Heart left ventricle (tissue), 16 donors: ENCODE results near the gene TNFRSF8. TPM values are rescaled to one million over a fixed set of nuclear protein-coding genes. Genes with fewer than 3 reads are reported as not detected.
A peak's percentile ranks its signal among the peaks of the same experiment; 100 is the strongest.

Experiments
- ATAC-seq, 4 donors: fragments of 200-7000 bp; cut with Tn5 transposase; one replicate each; pipeline ENCODE4 v1.9.1; 2020 to 2022; ENCODE audit warnings: moderate library complexity in 4 of 4, mild to moderate bottlenecking in 3 of 4, moderate number of reproducible peaks in 1 of 4
- DNase-seq, 5 donors: peaks; one replicate each; pipeline ENCODE4 v3.0.0-alpha.2; 2020
- H3K27ac ChIP-seq, 12 donors: fragments of 200-600 bp; sonication (generic) in 4 of 12; one replicate each; pipeline versions ENCODE4 v1.5.0 to v1.8.0; 2016 to 2022; ENCODE audit warnings: mild to moderate bottlenecking in 2 of 12
- H3K27me3 ChIP-seq, 9 donors: fragments of 200-600 bp; sonication (generic) in 2 of 9; one replicate each; pipeline versions ENCODE4 v1.5.1 to v1.8.0; 2016 to 2022; ENCODE audit warnings: mild to moderate bottlenecking in 3 of 9
- H3K36me3 ChIP-seq, 9 donors: fragments of 200-600 bp; sonication (generic) in 2 of 9; one replicate each; pipeline versions ENCODE4 v1.5.0 to v1.8.0; 2018 to 2022; ENCODE audit warnings: mild to moderate bottlenecking in 2 of 9
- H3K4me1 ChIP-seq, 12 donors: fragments of 200-600 bp; sonication (generic) in 4 of 12; one replicate each; pipeline versions ENCODE4 v1.5.0 to v1.8.0; 2016 to 2022; ENCODE audit warnings: mild to moderate bottlenecking in 3 of 12
- H3K4me3 ChIP-seq, 12 donors: fragments of 200-600 bp; sonication (generic) in 4 of 12; one replicate each; pipeline versions ENCODE4 v1.5.0 to v1.8.0; 2017 to 2022; ENCODE audit warnings: mild to moderate bottlenecking in 9 of 12, moderate library complexity in 4 of 12
- H3K9me3 ChIP-seq, 12 donors: fragments of 200-600 bp; sonication (generic) in 4 of 12; one replicate each; pipeline versions ENCODE4 v1.5.0 to v1.8.0; 2016 to 2022; ENCODE audit warnings: mild to moderate bottlenecking in 1 of 12
- POLR2A ChIP-seq, 2 donors: fragments of 450-650 bp; IDR thresholded peaks; one replicate each; pipeline ENCODE4 v1.6.1; 2017; ENCODE audit warnings: antibody characterized with exemption in 2 of 2, mild to moderate bottlenecking in 2 of 2, moderate library complexity in 2 of 2
- WGBS, 4 donors: extraction: QIAGEN DNeasy Blood & Tissue Kit in 2 of 4; methylation state at CpG; one replicate each; pipeline versions ENCODE4 v1.1.5 to v1.1.7; 2013 to 2018; 5-methylcytosine and 5-hydroxymethylcytosine counted together
- intact Hi-C, 10 donors: fragments of 100-400 bp; cut with DNase I; formaldehyde crosslinking; loops; one replicate each; pipeline versions ENCODE4 v1.11.1 to v1.14.2; 2022
- polyA plus RNA-seq, 2 donors: library from polyadenylated mRNA; stranded (reverse); fragments of 200-250 nt; gene quantifications; one replicate each; pipeline ENCODE4 v1.2.3, GENCODE V29; 2013
- total RNA-seq, 9 donors: library from RNA; depleted of rRNA in 2 of 9; stranded (reverse); fragments of >200 nt in 2 of 9; fragmentation: NEBNext Ultra II Directional in 3 of 9; extraction: Animal tissue kit (Norgen Biotek cat#: 25700) in 3 of 9; gene quantifications; one replicate each; pipeline versions ENCODE4 v1.1.0 to v1.2.4, GENCODE V29; 2016 to 2023
- TF ChIP-seq, protein P1 (sequence below), 12 donors: fragments of 200-600 bp; sonication (generic) in 4 of 12; IDR thresholded peaks; one replicate each; pipeline versions ENCODE4 v1.5.0 to v1.8.0; 2018 to 2022; ENCODE audit warnings: antibody characterized with exemption in 12 of 12, mild to moderate bottlenecking in 5 of 12
- donor health status: ischemic (EF 13 %, LVEDD 7.1; RV severe dilation, severe dysfunction).
- donor health status: healthy with polysubstance abuse.
- donor health status: DM: no; HTN: yes; CAD: no.
- donor health status: DM: no; HTN: no; CAD: no.
- donor health status: ischemic (EF 25% LVEDD 6.9; RV normal size, moderate dysfunction).
- donor health status: ischemic (EF 25% LVEDD 5.7; RV mildly dilated, moderate dysfunction).
- donor health status: healthy.
- donor health status: DM: yes; HTN: yes; CAD: no.
- donor health status: ischemic (EF 35%, LVEDD 5.7; RV mildly dilated, moderate dysfunction).
- donor health status: nonischemic (EF 11% LVEDD 7.7; RV severe dilation, severe dysfunction).
- donor health status: DM: yes; HTN: yes; CAD: no.
- donor health status: PGD.
- donor health status: ischemic (EF 29% LVEDD 5.4; RV normal size, mild dysfunction).
- donor health status: nonischemic (EF 23%, LVEDD 6.1; RV moderate dilation, normal function).

Gene TNFRSF8
- total and polyA plus RNA-seq, 11 donors = 0.51 to 4.5 (median 0.76) TPM

DNA sequence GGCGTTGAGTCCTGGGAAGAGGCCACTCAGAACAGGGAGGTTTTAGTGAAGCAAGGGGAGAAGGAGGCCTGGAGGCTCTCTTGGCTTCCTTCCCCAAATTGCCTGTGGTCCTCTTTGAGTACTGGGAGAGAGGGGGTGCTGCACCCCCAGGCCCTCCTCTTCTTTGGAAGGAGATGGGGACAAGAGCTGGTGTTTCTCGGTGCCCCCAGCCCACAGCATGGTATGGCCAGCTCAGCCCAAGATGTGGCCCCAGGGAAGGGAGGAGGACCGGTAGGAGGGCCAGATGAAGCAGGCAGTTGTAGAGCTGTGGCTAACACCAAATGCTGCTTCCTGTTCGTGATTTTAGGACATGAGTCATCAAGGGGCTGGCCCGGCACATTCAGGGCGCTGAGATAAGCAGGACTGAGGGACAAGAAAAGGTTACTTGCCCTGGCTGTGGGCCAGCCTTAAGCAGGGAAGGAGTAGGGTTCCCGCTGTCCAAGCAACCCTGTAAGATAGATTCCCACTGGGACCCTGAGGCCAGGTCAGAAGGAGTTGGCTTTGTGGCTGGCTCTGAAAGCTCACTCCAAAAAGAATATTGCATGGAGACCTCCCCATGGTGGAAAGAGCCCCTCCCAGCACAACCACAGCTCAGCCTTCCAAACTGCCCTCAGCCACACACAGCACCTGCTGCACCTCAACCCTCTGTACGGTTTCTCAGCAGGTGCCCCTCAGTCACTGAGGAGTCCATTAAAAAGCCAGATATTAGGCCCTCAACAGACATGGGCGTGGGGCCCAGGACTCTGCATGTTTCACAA lies 98.8 kb downstream of the TNFRSF8 start:
- WGBS, 4 donors = 19 to 27% (median 24%) methylated on average over 8 to 9 of the region's 9 CpGs
- no peaks in the 10 kb centered on the region for H3K36me3 ChIP-seq
- ATAC-seq (peak; percentile 92 to 98 (median 97)), DNase-seq (peak; percentile 92 to 97 (median 94))
- H3K9me3 ChIP-seq = no peaks in the 10 kb centered on the region
- H3K4me3 ChIP-seq = peak overlapping the region in 3 of 12 donors; percentile 7 to 20 (median 17)
- H3K4me1 ChIP-seq = peaks cover 7 to 99% (median 23%) of the 10 kb centered on the region in 12 donors
- intact Hi-C loops = loop anchor here in 1 of 10 donors (5.0 kb wide), 1 partner anchor 35 kb away; no protein-coding TSS in a partner anchor
- H3K27ac ChIP-seq = peak overlapping the region; percentile 61 to 97 (median 80)
- peaks cover 0 to 3% (median 0%) of the 10 kb centered on the region in 9 donors for H3K27me3 ChIP-seq
- TF ChIP-seq, protein P1, sequence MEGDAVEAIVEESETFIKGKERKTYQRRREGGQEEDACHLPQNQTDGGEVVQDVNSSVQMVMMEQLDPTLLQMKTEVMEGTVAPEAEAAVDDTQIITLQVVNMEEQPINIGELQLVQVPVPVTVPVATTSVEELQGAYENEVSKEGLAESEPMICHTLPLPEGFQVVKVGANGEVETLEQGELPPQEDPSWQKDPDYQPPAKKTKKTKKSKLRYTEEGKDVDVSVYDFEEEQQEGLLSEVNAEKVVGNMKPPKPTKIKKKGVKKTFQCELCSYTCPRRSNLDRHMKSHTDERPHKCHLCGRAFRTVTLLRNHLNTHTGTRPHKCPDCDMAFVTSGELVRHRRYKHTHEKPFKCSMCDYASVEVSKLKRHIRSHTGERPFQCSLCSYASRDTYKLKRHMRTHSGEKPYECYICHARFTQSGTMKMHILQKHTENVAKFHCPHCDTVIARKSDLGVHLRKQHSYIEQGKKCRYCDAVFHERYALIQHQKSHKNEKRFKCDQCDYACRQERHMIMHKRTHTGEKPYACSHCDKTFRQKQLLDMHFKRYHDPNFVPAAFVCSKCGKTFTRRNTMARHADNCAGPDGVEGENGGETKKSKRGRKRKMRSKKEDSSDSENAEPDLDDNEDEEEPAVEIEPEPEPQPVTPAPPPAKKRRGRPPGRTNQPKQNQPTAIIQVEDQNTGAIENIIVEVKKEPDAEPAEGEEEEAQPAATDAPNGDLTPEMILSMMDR (IDR thresholded peaks at IDR 0.05) = no peak
- TF ChIP-seq POLR2A (IDR thresholded peaks at IDR 0.05) = peak in 1 of 2 donors; percentile 30

DNA sequence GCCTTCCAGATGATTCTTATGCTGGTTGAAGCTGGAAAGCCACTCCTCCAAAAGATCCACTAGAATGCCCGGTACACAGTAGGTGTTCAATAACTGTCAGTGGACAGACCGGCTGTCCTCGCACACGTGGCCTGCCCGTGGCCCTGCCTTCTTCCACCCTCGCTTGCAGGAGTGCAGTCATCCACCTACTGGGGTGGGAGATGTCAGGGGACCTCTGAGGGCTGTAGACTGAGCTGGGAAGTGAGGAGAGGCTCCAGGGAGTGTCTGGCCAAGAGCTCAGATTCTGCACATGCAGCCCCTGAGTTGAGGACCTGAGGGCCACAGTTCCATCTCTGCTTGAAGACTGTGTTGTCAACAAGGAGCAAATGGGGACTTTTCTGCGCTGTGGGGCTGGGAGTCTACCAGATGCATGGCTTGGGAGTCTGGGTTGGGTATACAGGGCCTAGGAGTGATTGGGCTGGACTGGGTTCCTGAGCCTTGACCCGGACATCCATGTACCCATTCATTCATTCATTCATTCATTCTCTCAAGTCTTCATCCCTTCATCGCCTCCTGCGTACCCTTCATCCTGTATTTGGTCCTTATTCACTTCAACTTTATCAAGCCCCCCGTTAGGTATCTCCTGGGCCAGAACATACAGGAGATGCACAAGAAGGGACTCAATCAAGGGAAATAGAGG lies 99.5 kb downstream of the TNFRSF8 start:
- ATAC-seq (no peak), DNase-seq (no peak)
- peaks cover 7 to 91% (median 26%) of the 10 kb centered on the region in 12 donors for H3K4me1 ChIP-seq
- no peaks in the 10 kb centered on the region for H3K36me3 ChIP-seq
- intact Hi-C loops = loop anchor here in 1 of 10 donors (5.0 kb wide), 1 partner anchor 35 kb away; no protein-coding TSS in a partner anchor
- 89 to 96% (median 93%) methylated on average over 5 to 11 of the region's 11 CpGs for WGBS, 4 donors
- TF ChIP-seq, protein P1 (IDR thresholded peaks at IDR 0.05) = no peak
- TF ChIP-seq POLR2A (IDR thresholded peaks at IDR 0.05) = no peak
- peaks cover 0 to 8% (median 0%) of the 10 kb centered on the region in 9 donors for H3K27me3 ChIP-seq
- H3K27ac ChIP-seq = peak overlapping the region; percentile 31 to 97 (median 80)
- peak overlapping the region in 2 of 12 donors; percentile 7 to 20 for H3K4me3 ChIP-seq
- no peaks in the 10 kb centered on the region for H3K9me3 ChIP-seq

- H3K27ac ChIP-seq = no peak overlapping the region
- peaks cover 0 to 8% (median 0%) of the 10 kb centered on the region in 9 donors for H3K27me3 ChIP-seq
- TF ChIP-seq, protein P1 (IDR thresholded peaks at IDR 0.05) = no peak
- TF ChIP-seq POLR2A (IDR thresholded peaks at IDR 0.05) = no peak
- intact Hi-C loops = loop anchor here in 1 of 10 donors (5.0 kb wide), 1 partner anchor 36 kb away; no protein-coding TSS in a partner anchor
- H3K4me1 ChIP-seq = peaks cover 7 to 85% (median 27%) of the 10 kb centered on the region in 12 donors
- no peak for ATAC-seq
- H3K36me3 ChIP-seq = no peaks in the 10 kb centered on the region
- WGBS, 4 donors = 80 to 96% (median 95%) methylated on average over 9 of the region's 9 CpGs
- DNase-seq = no peak
- no peak overlapping the region for H3K4me3 ChIP-seq
- H3K9me3 ChIP-seq = no peaks in the 10 kb centered on the region
These were observed 100.1 kb downstream of the TNFRSF8 start for GRCh38 chr1:12163210-12163609.

DNA sequence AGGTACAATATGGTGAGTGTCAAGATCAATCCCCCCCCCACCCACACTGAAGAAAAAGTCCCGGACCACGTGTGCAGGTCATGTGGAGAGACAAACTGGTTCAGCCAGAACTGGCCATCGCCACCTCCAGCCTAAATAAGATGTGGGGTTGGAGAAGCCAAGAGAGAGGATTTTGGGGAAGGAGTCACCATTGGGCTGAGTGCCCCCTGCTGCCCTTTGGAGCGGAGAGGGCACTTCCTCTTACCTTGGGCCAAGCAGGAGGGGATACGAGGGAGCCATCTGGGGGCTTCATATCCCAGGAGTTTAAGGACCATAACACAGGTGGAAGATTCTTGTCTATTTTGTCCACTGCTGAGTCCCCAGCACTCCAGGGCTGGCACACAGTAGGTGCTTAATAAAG lies 101.1 kb downstream of the TNFRSF8 start:
- H3K4me1 ChIP-seq = peaks cover 7 to 82% (median 32%) of the 10 kb centered on the region in 12 donors
- H3K9me3 ChIP-seq = no peaks in the 10 kb centered on the region
- intact Hi-C loops = loop anchor here in 1 of 10 donors (5.0 kb wide), 1 partner anchor 37 kb away; no protein-coding TSS in a partner anchor
- DNase-seq (no peak), ATAC-seq (no peak)
- H3K4me3 ChIP-seq = no peak overlapping the region
- H3K27me3 ChIP-seq = peaks cover 0 to 8% (median 0%) of the 10 kb centered on the region in 9 donors
- H3K27ac ChIP-seq = no peak overlapping the region
- TF ChIP-seq, protein P1 (IDR thresholded peaks at IDR 0.05) = no peak
- TF ChIP-seq POLR2A (IDR thresholded peaks at IDR 0.05) = no peak
- 82 to 92% (median 90%) methylated on average over 5 of the region's 5 CpGs for WGBS, 4 donors
- peaks cover 0 to 6% (median 0%) of the 10 kb centered on the region in 9 donors for H3K36me3 ChIP-seq
